Fibroblast of villous mesenchyme (primary cell): ENCODE measurements around the gene GRIK3. TPM values are rescaled to one million over a fixed set of nuclear protein-coding genes. Genes with fewer than 3 reads are reported as not detected.

ENCODE experiments used
- DNase-seq: peaks from one replicate; pipeline ENCODE4 v3.0.0-alpha.2; 2010; ENCODE audit warnings: low read depth
- H3K4me3 ChIP-seq: 2 replicates; pipeline ENCODE4 v1.5.1; 2011; ENCODE audit warnings: low read depth, mild to moderate bottlenecking, low read length
- total RNA-seq: library from RNA; depleted of rRNA; stranded (reverse); fragments of >200 nt; gene quantifications from 2 replicates; pipeline ENCODE4 v1.2.3, GENCODE V29; 2012
- TF ChIP-seq, protein P1 (sequence below): IDR thresholded peaks from 2 replicates; pipeline ENCODE4 v1.5.1; 2012; ENCODE audit warnings: low read depth, mild to moderate bottlenecking, low read length; ENCODE audit not compliant: insufficient read depth

The GRIK3 gene
- total RNA-seq, 1 donor = not detected

DNA sequence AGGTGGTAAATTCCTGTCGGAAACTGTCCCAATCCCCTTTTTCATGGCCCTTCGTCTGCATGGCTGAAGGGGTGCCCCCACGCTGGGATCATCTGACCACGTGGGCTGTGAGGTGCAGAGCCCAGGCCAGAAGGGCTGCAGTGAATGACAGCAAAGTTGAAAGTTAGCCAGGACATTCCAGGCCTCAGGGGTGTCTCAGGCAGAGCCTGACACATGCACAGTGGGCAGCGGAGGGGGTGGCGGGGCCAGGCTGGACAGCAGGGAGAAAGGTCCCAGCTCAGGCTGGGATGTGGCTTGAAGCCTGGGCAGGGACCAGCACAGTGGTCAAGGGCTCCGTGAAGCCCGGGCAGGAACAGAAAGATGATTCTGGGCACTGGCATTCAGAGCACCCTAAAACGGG lies 49.6 kb downstream of the GRIK3 start:
- H3K4me3 ChIP-seq = no peak overlapping the region
- no peak for DNase-seq
- TF ChIP-seq, protein P1, sequence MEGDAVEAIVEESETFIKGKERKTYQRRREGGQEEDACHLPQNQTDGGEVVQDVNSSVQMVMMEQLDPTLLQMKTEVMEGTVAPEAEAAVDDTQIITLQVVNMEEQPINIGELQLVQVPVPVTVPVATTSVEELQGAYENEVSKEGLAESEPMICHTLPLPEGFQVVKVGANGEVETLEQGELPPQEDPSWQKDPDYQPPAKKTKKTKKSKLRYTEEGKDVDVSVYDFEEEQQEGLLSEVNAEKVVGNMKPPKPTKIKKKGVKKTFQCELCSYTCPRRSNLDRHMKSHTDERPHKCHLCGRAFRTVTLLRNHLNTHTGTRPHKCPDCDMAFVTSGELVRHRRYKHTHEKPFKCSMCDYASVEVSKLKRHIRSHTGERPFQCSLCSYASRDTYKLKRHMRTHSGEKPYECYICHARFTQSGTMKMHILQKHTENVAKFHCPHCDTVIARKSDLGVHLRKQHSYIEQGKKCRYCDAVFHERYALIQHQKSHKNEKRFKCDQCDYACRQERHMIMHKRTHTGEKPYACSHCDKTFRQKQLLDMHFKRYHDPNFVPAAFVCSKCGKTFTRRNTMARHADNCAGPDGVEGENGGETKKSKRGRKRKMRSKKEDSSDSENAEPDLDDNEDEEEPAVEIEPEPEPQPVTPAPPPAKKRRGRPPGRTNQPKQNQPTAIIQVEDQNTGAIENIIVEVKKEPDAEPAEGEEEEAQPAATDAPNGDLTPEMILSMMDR = no peak

DNA sequence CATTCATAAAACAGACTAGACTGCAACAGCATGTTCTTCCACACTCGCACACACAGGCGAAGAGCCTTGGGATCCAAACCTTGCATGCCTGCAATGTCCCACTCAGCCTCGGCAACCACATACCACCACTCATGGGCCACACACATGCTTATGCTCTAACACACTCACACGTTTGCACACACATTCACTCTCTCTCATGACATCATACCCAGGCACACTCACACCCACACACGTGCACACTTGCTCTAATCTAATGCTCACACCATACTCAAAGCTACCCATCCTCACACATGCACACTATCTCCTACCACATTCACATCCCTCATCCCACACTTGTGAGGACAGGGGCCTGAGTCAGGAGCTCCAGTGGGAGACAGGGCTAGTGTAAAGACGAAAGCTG lies 50.3 kb downstream of the GRIK3 start:
- DNase-seq = no peak
- no peak overlapping the region for H3K4me3 ChIP-seq
- TF ChIP-seq, protein P1 = no peak

DNA sequence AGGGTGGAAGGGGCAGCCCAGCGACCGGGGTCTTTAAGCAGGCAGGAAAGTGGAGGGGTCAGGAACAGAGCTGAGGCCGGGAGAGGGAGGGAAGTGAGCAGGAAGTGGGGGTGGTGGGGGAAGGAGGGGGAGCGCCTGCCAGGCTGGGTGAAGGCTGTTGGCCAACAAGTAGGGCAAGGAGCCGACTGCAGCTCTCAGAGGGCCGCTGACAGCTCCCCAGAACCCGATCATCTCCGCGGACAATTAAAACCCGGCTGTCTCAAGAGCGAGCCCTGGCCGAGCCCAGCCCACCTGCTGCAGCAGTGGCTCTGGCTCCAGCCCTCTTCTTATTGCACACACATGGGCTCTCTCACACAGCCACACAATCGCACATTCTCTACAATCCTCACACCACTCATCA lies 51.6 kb downstream of the GRIK3 start:
- no peak overlapping the region for H3K4me3 ChIP-seq
- no peak for DNase-seq
- TF ChIP-seq, protein P1 = no peak

DNA sequence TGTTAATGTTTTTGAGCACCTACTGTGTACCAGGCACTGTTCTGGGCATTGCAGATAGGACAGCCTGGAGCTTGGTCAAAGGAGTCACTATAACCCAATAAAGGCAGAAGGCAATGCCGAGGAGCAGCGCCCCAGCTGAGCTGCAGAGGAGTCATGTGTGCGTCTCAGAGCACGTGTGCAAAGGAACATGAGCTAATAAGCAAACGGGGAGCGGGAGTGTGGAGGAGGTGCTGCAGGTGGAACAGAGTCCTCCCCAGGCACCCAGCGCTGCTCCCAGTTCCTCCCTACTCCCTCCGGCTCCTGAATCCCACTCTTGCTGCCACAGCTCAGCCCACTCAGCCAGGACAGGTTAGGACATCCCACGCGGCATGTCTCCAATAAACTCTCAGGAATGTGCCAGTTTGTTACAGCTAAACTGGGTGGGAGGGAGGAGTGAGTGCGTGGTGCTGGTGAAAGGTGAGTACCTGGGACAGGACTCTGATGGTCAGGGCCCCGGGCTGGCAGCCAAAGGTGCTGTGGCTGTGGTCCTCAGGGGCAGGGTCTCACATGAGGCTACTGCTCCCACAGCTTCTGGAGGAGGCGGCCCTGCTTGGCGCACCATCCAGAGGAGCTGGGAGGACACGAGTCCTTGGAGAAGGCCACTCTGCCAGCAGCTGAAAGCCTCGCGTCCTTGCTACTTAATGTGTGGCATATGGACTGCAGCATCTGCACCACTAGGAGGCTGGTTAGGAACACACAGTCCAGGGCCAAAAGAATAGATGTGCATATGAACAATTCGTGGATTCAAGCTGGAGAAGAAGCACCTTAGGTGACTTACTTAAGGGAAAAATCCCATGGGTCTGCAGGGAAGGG lies 52.3 kb downstream of the GRIK3 start:
- TF ChIP-seq, protein P1 = no peak
- no peak for DNase-seq
- H3K4me3 ChIP-seq = no peak overlapping the region

DNA sequence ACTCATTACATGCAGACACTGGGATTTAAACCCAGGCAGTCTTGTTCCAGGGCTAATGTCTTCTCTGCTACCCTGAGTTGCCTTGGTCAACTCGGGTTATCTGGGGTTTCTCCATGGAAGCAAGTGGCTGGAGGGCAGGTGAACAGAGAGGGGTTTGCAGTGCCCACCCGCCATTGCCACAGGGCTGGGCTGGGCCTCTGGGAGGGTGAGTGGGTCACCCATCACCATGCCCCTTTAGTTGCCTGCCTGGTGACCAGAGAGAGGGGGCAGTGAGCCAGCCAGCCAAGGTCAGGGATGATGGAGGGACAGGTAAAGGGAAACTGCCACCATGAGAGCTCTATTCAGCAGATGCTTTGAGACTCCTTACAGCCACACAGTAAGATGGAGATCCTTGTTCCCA lies 53.2 kb downstream of the GRIK3 start:
- DNase-seq = no peak
- TF ChIP-seq, protein P1 = no peak
- no peak overlapping the region for H3K4me3 ChIP-seq

DNA sequence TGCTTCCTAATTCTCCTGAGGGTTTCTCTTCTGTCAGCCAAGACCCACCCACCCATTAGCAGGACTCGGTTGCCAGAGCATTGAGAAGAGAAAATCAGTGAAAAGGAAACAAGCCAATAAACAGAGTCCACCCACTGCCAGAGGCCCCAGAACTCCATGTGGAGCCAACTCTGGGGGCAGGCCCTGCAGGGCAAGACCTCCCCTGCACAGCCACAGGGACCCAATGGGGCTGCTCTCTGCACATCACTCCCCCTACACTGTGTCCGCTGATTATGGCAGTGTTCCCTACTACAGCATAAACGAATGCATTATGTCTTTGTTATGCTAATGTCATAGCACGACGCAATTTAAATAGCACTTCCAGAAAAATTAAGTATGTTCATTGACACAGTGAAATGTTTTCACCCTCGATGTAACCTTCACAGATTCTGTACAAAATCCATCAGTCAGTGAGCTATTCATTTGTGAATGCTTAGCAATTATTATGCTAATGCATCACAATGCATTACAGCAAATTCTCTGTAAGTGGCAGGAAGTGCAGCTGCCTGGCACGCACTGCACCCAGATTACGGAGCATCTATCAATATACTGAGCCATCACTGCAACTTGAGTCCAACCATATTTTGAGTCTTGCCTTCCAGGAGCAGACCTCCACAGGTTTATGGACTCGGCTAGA lies 56.4 kb downstream of the GRIK3 start:
- TF ChIP-seq, protein P1 = no peak
- no peak overlapping the region for H3K4me3 ChIP-seq
- DNase-seq = no peak
